Brain microvascular endothelial cell (primary cell): ENCODE data around the gene ERICH6.

Source experiments
- DNase-seq: peaks from one replicate; pipeline ENCODE4 v3.0.0-alpha.2; 2020
- H3K27ac ChIP-seq: fragments of 250-450 bp; sonication (Bioruptor Pico); 2 replicates; pipeline ENCODE4 v1.5.1; 2020; ENCODE audit warnings: mild to moderate bottlenecking, moderate library complexity
- H3K27me3 ChIP-seq: fragments of 250-450 bp; sonication (Bioruptor Pico); replicated peaks from 2 replicates; pipeline ENCODE4 v1.5.1; 2020; ENCODE audit warnings: mild to moderate bottlenecking
- H3K36me3 ChIP-seq: fragments of 250-450 bp; sonication (Bioruptor Pico); replicated peaks from 2 replicates; pipeline ENCODE4 v1.5.1; 2020; ENCODE audit warnings: mild to moderate bottlenecking
- H3K4me3 ChIP-seq: 2 replicates; pipeline ENCODE4 v1.5.1; 2011; ENCODE audit warnings: low read depth, mild to moderate bottlenecking, control low read depth, low read length, moderate library complexity
- CTCF ChIP-seq: IDR thresholded peaks from 2 replicates; pipeline ENCODE4 v1.5.1; 2011; ENCODE audit warnings: low read depth, mild to moderate bottlenecking, moderate library complexity, low read length, control low read depth, inconsistent platforms; ENCODE audit errors: missing control alignments
- in situ Hi-C: cut with HindIII; loops from 2 replicates; pipeline ENCODE4 v1.10.0; 2017; ENCODE audit warnings: low sequenced_read_pairs, low pct_ligation_motif_present

The ERICH6 gene

DNA sequence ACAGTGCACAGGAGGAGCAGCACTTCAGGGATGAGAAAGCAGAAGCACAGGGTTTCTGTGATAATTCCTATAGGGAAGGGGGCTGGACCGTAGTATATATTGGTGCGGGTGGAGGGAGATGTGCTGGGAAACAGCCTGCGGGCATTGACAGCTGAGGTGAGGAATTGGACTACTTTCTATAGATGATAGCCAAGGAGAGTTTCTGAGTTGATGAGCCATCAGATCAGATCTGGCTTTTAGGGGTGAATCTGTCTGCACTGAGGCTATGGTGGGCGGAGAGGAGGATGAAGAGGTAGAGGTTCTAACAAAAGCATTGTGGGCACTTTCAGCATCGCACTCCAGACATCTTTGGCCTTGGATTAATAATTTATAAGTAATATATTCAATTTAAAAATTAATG lies 67.5 kb downstream of the ERICH6 start:
- Histone ChIP-seq H3K4me3 (no peak overlapping the region), H3K27ac (no peak overlapping the region), H3K27me3 (no peaks in the 10 kb centered on the region), H3K36me3 (no peaks in the 10 kb centered on the region)
- TF ChIP-seq CTCF = no peak
- in situ Hi-C loops = no loop called here
- DNase-seq = no peak

DNA sequence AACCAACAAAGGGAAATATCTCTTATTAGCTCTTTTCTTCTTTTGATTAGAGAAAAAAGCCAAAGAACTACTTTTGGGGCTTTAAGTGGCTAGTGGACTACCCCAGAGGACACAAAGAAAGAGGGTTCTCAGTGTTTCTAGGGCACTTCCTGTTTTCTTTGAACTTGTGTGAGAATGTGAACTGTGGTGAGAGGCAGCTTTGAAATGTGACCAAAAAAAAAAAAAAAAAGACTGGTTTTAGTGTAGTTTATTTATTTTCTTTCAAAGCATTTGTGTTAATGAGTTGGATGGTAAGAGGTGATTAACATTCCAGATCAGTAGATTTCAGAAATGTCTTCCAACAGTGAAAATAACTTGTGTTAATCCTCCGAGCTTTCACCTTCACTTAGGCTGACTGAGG lies 68.2 kb downstream of the ERICH6 start:
- Histone ChIP-seq H3K27ac (no peak overlapping the region), H3K4me3 (no peak overlapping the region), H3K36me3 (no peaks in the 10 kb centered on the region), H3K27me3 (no peaks in the 10 kb centered on the region)
- in situ Hi-C loops = no loop called here
- no peak for DNase-seq
- no peak for TF ChIP-seq CTCF

- no peaks in the 10 kb centered on the region for H3K36me3 ChIP-seq
- in situ Hi-C loops = no loop called here
- H3K27me3 ChIP-seq = no peaks in the 10 kb centered on the region
- no peak for TF ChIP-seq CTCF
- no peak overlapping the region for H3K4me3 ChIP-seq
- no peak for DNase-seq
- H3K27ac ChIP-seq = no peak overlapping the region
Observed at GRCh38 chr3:150635076-150635475, 68.6 kb downstream of the ERICH6 start.

- in situ Hi-C loops = no loop called here
- Histone ChIP-seq H3K27ac (no peak overlapping the region), H3K27me3 (no peaks in the 10 kb centered on the region), H3K4me3 (no peak overlapping the region), H3K36me3 (peaks cover 5% of the 10 kb centered on the region)
- TF ChIP-seq CTCF = no peak
- DNase-seq = no peak
Observed at GRCh38 chr3:150631515-150632221, 72.1 kb downstream of the ERICH6 start.

DNA sequence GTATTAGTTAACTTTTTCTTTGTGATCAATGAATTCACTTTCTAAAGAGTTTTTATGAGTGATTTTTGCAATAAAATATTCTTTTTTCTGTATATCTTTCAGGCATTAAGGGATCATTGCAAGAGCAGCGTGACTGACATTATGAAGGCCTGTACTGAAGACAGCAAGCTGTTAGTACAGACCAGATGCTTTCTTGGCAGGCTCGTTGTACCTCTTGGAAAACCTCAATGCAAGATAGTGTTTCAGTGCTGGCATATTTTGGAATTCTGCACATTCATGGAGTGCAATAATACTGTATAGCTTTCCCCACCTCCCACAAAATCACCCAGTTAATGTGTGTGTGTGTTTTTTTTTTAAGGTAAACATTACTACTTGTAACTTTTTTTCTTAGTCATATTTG lies 76.2 kb downstream of the ERICH6 start:
- H3K4me3 ChIP-seq = no peak overlapping the region
- no peak overlapping the region for H3K27ac ChIP-seq
- peaks cover 11% of the 10 kb centered on the region for H3K36me3 ChIP-seq
- in situ Hi-C loops = no loop called here
- DNase-seq = no peak
- no peaks in the 10 kb centered on the region for H3K27me3 ChIP-seq
- TF ChIP-seq CTCF = no peak
